GM12872 (cell line): ENCODE measurements around the gene C5orf63.

Source experiments
- CTCF ChIP-seq: IDR thresholded peaks from 3 replicates; pipeline ENCODE4 v1.5.1; 2011; ENCODE audit warnings: low read depth, mild to moderate bottlenecking, low read length, moderate library complexity; ENCODE audit not compliant: insufficient read depth

Gene C5orf63

GRCh38 chr5:127029581-127030258 lies 43.6 kb downstream of the C5orf63 start:
- peak; percentile 66 for TF ChIP-seq CTCF

- TF ChIP-seq CTCF, result no peak
Observed at GRCh38 chr5:127028822-127029457, 44.4 kb downstream of the C5orf63 start.

GRCh38 chr5:127027539-127027938 lies 45.8 kb downstream of the C5orf63 start:
- TF ChIP-seq CTCF, result no peak

- no peak for TF ChIP-seq CTCF
Observed at GRCh38 chr5:127026166-127026565, 47.1 kb downstream of the C5orf63 start.

GRCh38 chr5:127025467-127025866 lies 47.8 kb downstream of the C5orf63 start:
- no peak for TF ChIP-seq CTCF

- TF ChIP-seq CTCF, result no peak
Observed at GRCh38 chr5:127024821-127025220, 48.5 kb downstream of the C5orf63 start.

GRCh38 chr5:127022846-127023245 lies 50.5 kb downstream of the C5orf63 start:
- no peak for TF ChIP-seq CTCF
